Spleen (tissue), 7 donors: ENCODE measurements around the gene OR9Q1.

Source experiments
- POLR2A ChIP-seq, 3 donors: fragments of 450-650 bp; IDR thresholded peaks; one replicate each; pipeline ENCODE4 v1.5.1; 2017; ENCODE audit warnings: antibody characterized with exemption in 3 of 3, mild to moderate bottlenecking in 1 of 3
- POLR2AphosphoS5 ChIP-seq, 3 donors: sonication (generic); formaldehyde crosslinking; IDR thresholded peaks; one replicate each; pipeline ENCODE4 v1.5.1; 2017; ENCODE audit warnings: antibody characterized with exemption in 3 of 3
- TF ChIP-seq, protein P1 (sequence below), 11 experiments: fragments of 200-600 bp in 7 of 11; fragments of 450-650 bp in 4 of 11; sonication (generic) in 4 of 11; IDR thresholded peaks in 8 of 11; conservative IDR thresholded peaks in 3 of 11; 1 replicate in 7 of 11; 2 replicates in 4 of 11; pipeline versions ENCODE4 v1.4.0 to v1.8.0; 2016 to 2021; ENCODE audit warnings: antibody characterized with exemption in 11 of 11, inconsistent platforms in 4 of 11, mild to moderate bottlenecking in 1 of 11
- donor health status: DM: no; HTN: no; CAD: no; lungs with moderate emphysema.
- donor health status: DM: no; HTN: no; CAD: no.
- donor health status: DM: no; HTN: no; CAD: no.

GRCh38 chr11:58086528-58086927 is 62.8 kb downstream of the OR9Q1 start:
- TF ChIP-seq, protein P1, sequence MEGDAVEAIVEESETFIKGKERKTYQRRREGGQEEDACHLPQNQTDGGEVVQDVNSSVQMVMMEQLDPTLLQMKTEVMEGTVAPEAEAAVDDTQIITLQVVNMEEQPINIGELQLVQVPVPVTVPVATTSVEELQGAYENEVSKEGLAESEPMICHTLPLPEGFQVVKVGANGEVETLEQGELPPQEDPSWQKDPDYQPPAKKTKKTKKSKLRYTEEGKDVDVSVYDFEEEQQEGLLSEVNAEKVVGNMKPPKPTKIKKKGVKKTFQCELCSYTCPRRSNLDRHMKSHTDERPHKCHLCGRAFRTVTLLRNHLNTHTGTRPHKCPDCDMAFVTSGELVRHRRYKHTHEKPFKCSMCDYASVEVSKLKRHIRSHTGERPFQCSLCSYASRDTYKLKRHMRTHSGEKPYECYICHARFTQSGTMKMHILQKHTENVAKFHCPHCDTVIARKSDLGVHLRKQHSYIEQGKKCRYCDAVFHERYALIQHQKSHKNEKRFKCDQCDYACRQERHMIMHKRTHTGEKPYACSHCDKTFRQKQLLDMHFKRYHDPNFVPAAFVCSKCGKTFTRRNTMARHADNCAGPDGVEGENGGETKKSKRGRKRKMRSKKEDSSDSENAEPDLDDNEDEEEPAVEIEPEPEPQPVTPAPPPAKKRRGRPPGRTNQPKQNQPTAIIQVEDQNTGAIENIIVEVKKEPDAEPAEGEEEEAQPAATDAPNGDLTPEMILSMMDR (IDR thresholded peaks at IDR 0.05 in 8 of 11, conservative IDR thresholded peaks at IDR 0.05 in 3 of 11) = no peak
- TF ChIP-seq POLR2A (IDR thresholded peaks at IDR 0.05) = no peak
- no peak for TF ChIP-seq POLR2AphosphoS5 (IDR thresholded peaks at IDR 0.05)
